Adrenal gland (tissue), 5 donors: Measurements from ENCODE around the gene UBASH3B.

Experiments
- POLR2A ChIP-seq, 2 donors: fragments of 450-650 bp; IDR thresholded peaks; one replicate each; pipeline ENCODE4 v1.6.1; 2017; ENCODE audit warnings: antibody characterized with exemption in 2 of 2, mild to moderate bottlenecking in 2 of 2, moderate library complexity in 1 of 2
- TF ChIP-seq, protein P1 (sequence below), 6 experiments: fragments of 450-650 bp in 4 of 6; fragments of 200-600 bp in 2 of 6; sonication (generic) in 1 of 6; IDR thresholded peaks; 1 replicate in 5 of 6; 2 replicates in 1 of 6; pipeline versions ENCODE4 v1.5.1 to v1.8.0; 2016 to 2021; ENCODE audit warnings: antibody characterized with exemption in 6 of 6, mild to moderate bottlenecking in 2 of 6, moderate library complexity in 1 of 6
- donor health status: DM: no; HTN: no; CAD: no.

DNA sequence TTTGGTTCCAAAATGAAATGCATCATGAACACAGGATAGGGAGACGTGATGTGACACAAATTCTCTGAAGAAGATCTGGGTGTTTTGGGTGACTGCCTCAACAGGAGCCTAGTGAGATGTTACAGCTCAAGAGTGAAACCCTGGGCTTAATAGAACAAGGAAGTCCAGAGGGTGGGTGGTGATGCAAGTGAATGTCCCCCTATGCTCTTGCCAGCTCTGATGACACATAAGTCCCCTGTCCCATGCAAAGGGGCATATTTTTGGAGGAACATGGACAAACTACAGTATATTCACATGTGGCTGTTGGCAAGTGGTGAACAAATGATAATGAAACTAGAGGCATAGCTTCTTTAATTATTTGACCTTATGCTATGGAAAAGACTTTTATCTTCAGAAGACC lies 191.9 kb downstream of the UBASH3B start:
- no peak for TF ChIP-seq POLR2A (IDR thresholded peaks at IDR 0.05)
- TF ChIP-seq, protein P1, sequence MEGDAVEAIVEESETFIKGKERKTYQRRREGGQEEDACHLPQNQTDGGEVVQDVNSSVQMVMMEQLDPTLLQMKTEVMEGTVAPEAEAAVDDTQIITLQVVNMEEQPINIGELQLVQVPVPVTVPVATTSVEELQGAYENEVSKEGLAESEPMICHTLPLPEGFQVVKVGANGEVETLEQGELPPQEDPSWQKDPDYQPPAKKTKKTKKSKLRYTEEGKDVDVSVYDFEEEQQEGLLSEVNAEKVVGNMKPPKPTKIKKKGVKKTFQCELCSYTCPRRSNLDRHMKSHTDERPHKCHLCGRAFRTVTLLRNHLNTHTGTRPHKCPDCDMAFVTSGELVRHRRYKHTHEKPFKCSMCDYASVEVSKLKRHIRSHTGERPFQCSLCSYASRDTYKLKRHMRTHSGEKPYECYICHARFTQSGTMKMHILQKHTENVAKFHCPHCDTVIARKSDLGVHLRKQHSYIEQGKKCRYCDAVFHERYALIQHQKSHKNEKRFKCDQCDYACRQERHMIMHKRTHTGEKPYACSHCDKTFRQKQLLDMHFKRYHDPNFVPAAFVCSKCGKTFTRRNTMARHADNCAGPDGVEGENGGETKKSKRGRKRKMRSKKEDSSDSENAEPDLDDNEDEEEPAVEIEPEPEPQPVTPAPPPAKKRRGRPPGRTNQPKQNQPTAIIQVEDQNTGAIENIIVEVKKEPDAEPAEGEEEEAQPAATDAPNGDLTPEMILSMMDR (IDR thresholded peaks at IDR 0.05): no peak
